Esophagus squamous epithelium (tissue), 4 donors: ENCODE data around the gene PLEKHA4.

ENCODE experiments used
- POLR2A ChIP-seq, 4 donors: fragments of 450-650 bp; IDR thresholded peaks; one replicate each; pipeline ENCODE4 v1.6.1; 2017; ENCODE audit warnings: antibody characterized with exemption in 4 of 4, mild to moderate bottlenecking in 4 of 4, moderate library complexity in 3 of 4
- TF ChIP-seq, protein P1 (sequence below), 6 experiments: fragments of 450-650 bp in 4 of 6; fragments of 200-600 bp in 2 of 6; sonication (generic) in 2 of 6; IDR thresholded peaks; one replicate each; pipeline ENCODE4 v1.5.1; 2016 to 2019; ENCODE audit warnings: antibody characterized with exemption in 6 of 6, mild to moderate bottlenecking in 4 of 6, moderate library complexity in 4 of 6

- TF ChIP-seq, protein P1, sequence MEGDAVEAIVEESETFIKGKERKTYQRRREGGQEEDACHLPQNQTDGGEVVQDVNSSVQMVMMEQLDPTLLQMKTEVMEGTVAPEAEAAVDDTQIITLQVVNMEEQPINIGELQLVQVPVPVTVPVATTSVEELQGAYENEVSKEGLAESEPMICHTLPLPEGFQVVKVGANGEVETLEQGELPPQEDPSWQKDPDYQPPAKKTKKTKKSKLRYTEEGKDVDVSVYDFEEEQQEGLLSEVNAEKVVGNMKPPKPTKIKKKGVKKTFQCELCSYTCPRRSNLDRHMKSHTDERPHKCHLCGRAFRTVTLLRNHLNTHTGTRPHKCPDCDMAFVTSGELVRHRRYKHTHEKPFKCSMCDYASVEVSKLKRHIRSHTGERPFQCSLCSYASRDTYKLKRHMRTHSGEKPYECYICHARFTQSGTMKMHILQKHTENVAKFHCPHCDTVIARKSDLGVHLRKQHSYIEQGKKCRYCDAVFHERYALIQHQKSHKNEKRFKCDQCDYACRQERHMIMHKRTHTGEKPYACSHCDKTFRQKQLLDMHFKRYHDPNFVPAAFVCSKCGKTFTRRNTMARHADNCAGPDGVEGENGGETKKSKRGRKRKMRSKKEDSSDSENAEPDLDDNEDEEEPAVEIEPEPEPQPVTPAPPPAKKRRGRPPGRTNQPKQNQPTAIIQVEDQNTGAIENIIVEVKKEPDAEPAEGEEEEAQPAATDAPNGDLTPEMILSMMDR (IDR thresholded peaks at IDR 0.05): no peak
- no peak for TF ChIP-seq POLR2A (IDR thresholded peaks at IDR 0.05)
These were observed 14.3 kb downstream of the PLEKHA4 start for GRCh38 chr19:48854103-48854502.
